Measurements from ENCODE around the gene AGO3.

AGO3 gene

GRCh38 chr1:36096500-36097432 is 165.9 kb downstream of the AGO3 start:
- no peak for DNase-seq
- H3K9me3 Mint-ChIP-seq, result no peaks in the 10 kb centered on the region

GRCh38 chr1:36097693-36098585 is 167.0 kb downstream of the AGO3 start:
- no peaks in the 10 kb centered on the region for H3K27me3 Mint-ChIP-seq
- no peak overlapping the region for H3K27ac Mint-ChIP-seq
- peaks cover 37% of the 10 kb centered on the region for H3K36me3 Mint-ChIP-seq (ENCODE audit: low read depth)
- no peak for DNase-seq
- H3K9me3 Mint-ChIP-seq, result no peaks in the 10 kb centered on the region
- H3K4me1 Mint-ChIP-seq (ENCODE audit: low read depth), result peaks cover 4% of the 10 kb centered on the region
- no peak overlapping the region for H3K4me3 Mint-ChIP-seq

More at GRCh38 chr1:36096500-36097432, 165.9 kb downstream of the AGO3 start:
- Mint-ChIP-seq H3K4me1 (ENCODE audit: low read depth) (peaks cover 6% of the 10 kb centered on the region), H3K27me3 (no peaks in the 10 kb centered on the region), H3K4me3 (no peak overlapping the region), H3K36me3 (ENCODE audit: low read depth) (peaks cover 49% of the 10 kb centered on the region), H3K27ac (peak overlapping the region; percentile 8)

GRCh38 chr1:36098650-36099365 is 167.9 kb downstream of the AGO3 start:
- no peak overlapping the region for H3K4me3 Mint-ChIP-seq
- peaks cover 4% of the 10 kb centered on the region for H3K4me1 Mint-ChIP-seq (ENCODE audit: low read depth)
- DNase-seq, result no peak
- no peaks in the 10 kb centered on the region for H3K27me3 Mint-ChIP-seq
- peaks cover 29% of the 10 kb centered on the region for H3K36me3 Mint-ChIP-seq (ENCODE audit: low read depth)
- H3K27ac Mint-ChIP-seq, result no peak overlapping the region
- no peaks in the 10 kb centered on the region for H3K9me3 Mint-ChIP-seq

GRCh38 chr1:36099681-36100341 is 168.9 kb downstream of the AGO3 start:
- Mint-ChIP-seq H3K36me3 (ENCODE audit: low read depth) (peaks cover 19% of the 10 kb centered on the region), H3K27me3 (no peaks in the 10 kb centered on the region), H3K4me1 (ENCODE audit: low read depth) (peaks cover 4% of the 10 kb centered on the region), H3K4me3 (peak overlapping the region; percentile 12), H3K9me3 (no peaks in the 10 kb centered on the region), H3K27ac (no peak overlapping the region)
- peak; percentile 84 for DNase-seq

GRCh38 chr1:36100376-36100775 is 169.5 kb downstream of the AGO3 start:
- H3K4me1 Mint-ChIP-seq (ENCODE audit: low read depth), result peaks cover 4% of the 10 kb centered on the region
- no peaks in the 10 kb centered on the region for H3K27me3 Mint-ChIP-seq
- H3K4me3 Mint-ChIP-seq, result no peak overlapping the region
- no peaks in the 10 kb centered on the region for H3K9me3 Mint-ChIP-seq
- H3K36me3 Mint-ChIP-seq (ENCODE audit: low read depth), result peaks cover 15% of the 10 kb centered on the region
- DNase-seq, result no peak
- no peak overlapping the region for H3K27ac Mint-ChIP-seq

GRCh38 chr1:36101546-36101945 is 170.6 kb downstream of the AGO3 start:
- Mint-ChIP-seq H3K4me1 (ENCODE audit: low read depth) (peaks cover 4% of the 10 kb centered on the region), H3K4me3 (no peak overlapping the region), H3K9me3 (no peaks in the 10 kb centered on the region), H3K27ac (no peak overlapping the region), H3K27me3 (no peaks in the 10 kb centered on the region), H3K36me3 (ENCODE audit: low read depth) (peaks cover 4% of the 10 kb centered on the region)
- no peak for DNase-seq

- H3K9me3 Mint-ChIP-seq, result no peaks in the 10 kb centered on the region
- DNase-seq, result no peak
- peaks cover 22% of the 10 kb centered on the region for H3K4me1 Mint-ChIP-seq (ENCODE audit: low read depth)
- no peaks in the 10 kb centered on the region for H3K36me3 Mint-ChIP-seq (ENCODE audit: low read depth)
- H3K27me3 Mint-ChIP-seq, result no peaks in the 10 kb centered on the region
- no peak overlapping the region for H3K4me3 Mint-ChIP-seq
- no peak overlapping the region for H3K27ac Mint-ChIP-seq
Measured at GRCh38 chr1:36106269-36106668, 175.4 kb downstream of the AGO3 start.

GRCh38 chr1:36107394-36107793 is 176.5 kb downstream of the AGO3 start:
- no peak for DNase-seq
- H3K27ac Mint-ChIP-seq, result peak overlapping the region; percentile 47
- H3K4me3 Mint-ChIP-seq, result no peak overlapping the region
- H3K36me3 Mint-ChIP-seq (ENCODE audit: low read depth), result no peaks in the 10 kb centered on the region
- H3K9me3 Mint-ChIP-seq, result no peaks in the 10 kb centered on the region
- peaks cover 24% of the 10 kb centered on the region for H3K4me1 Mint-ChIP-seq (ENCODE audit: low read depth)
- no peaks in the 10 kb centered on the region for H3K27me3 Mint-ChIP-seq

GRCh38 chr1:36108314-36108713 is 177.4 kb downstream of the AGO3 start:
- no peak overlapping the region for H3K27ac Mint-ChIP-seq
- no peak overlapping the region for H3K4me3 Mint-ChIP-seq
- H3K27me3 Mint-ChIP-seq, result no peaks in the 10 kb centered on the region
- peaks cover 24% of the 10 kb centered on the region for H3K4me1 Mint-ChIP-seq (ENCODE audit: low read depth)
- no peak for DNase-seq
- H3K36me3 Mint-ChIP-seq (ENCODE audit: low read depth), result no peaks in the 10 kb centered on the region
- no peaks in the 10 kb centered on the region for H3K9me3 Mint-ChIP-seq

GRCh38 chr1:36109041-36109679 is 178.3 kb downstream of the AGO3 start:
- Mint-ChIP-seq H3K27ac (peak overlapping the region; percentile 72), H3K9me3 (no peaks in the 10 kb centered on the region), H3K4me3 (no peak overlapping the region), H3K27me3 (no peaks in the 10 kb centered on the region), H3K4me1 (ENCODE audit: low read depth) (peaks cover 24% of the 10 kb centered on the region), H3K36me3 (ENCODE audit: low read depth) (no peaks in the 10 kb centered on the region)
- peak; percentile 53 for DNase-seq

GRCh38 chr1:36111151-36111550 is 180.2 kb downstream of the AGO3 start:
- H3K27me3 Mint-ChIP-seq, result no peaks in the 10 kb centered on the region
- H3K9me3 Mint-ChIP-seq, result no peaks in the 10 kb centered on the region
- DNase-seq, result no peak
- no peak overlapping the region for H3K4me3 Mint-ChIP-seq
- no peak overlapping the region for H3K27ac Mint-ChIP-seq
- peaks cover 24% of the 10 kb centered on the region for H3K4me1 Mint-ChIP-seq (ENCODE audit: low read depth)
- no peaks in the 10 kb centered on the region for H3K36me3 Mint-ChIP-seq (ENCODE audit: low read depth)

GRCh38 chr1:36112823-36113222 is 181.9 kb downstream of the AGO3 start:
- H3K27ac Mint-ChIP-seq, result no peak overlapping the region
- no peaks in the 10 kb centered on the region for H3K9me3 Mint-ChIP-seq
- peaks cover 24% of the 10 kb centered on the region for H3K4me1 Mint-ChIP-seq (ENCODE audit: low read depth)
- H3K36me3 Mint-ChIP-seq (ENCODE audit: low read depth), result no peaks in the 10 kb centered on the region
- no peaks in the 10 kb centered on the region for H3K27me3 Mint-ChIP-seq
- DNase-seq, result no peak
- no peak overlapping the region for H3K4me3 Mint-ChIP-seq

- H3K27ac Mint-ChIP-seq, result no peak overlapping the region
- no peak overlapping the region for H3K4me3 Mint-ChIP-seq
Measured at GRCh38 chr1:36114371-36114770, 183.5 kb downstream of the AGO3 start.

More at GRCh38 chr1:36114371-36114770, 183.5 kb downstream of the AGO3 start:
- DNase-seq, result no peak
- H3K4me1 Mint-ChIP-seq (ENCODE audit: low read depth), result peaks cover 10% of the 10 kb centered on the region
- H3K36me3 Mint-ChIP-seq (ENCODE audit: low read depth), result no peaks in the 10 kb centered on the region
- H3K27me3 Mint-ChIP-seq, result no peaks in the 10 kb centered on the region
- no peaks in the 10 kb centered on the region for H3K9me3 Mint-ChIP-seq
